H9 (cell line): ENCODE measurements around the gene IL10RA. TPM values are rescaled to one million over a fixed set of nuclear protein-coding genes. Genes with fewer than 3 reads are reported as not detected.

Experiments
- DNase-seq: peaks from one replicate; pipeline ENCODE4 v3.0.0-alpha.2; 2017
- H2AFZ ChIP-seq: one replicate; pipeline ENCODE4 v1.6.1; 2013; ENCODE audit warnings: mild to moderate bottlenecking, low read length, control low read depth, moderate library complexity
- H2AK5ac ChIP-seq: 2 replicates; pipeline ENCODE4 v1.6.1; 2013; ENCODE audit warnings: low read length, control low read depth, mixed read lengths; ENCODE audit not compliant: insufficient read length
- H2BK120ac ChIP-seq: one replicate; pipeline ENCODE4 v1.6.1; 2013; ENCODE audit warnings: low read depth, mild to moderate bottlenecking, low read length, control low read depth, inconsistent platforms; ENCODE audit not compliant: poor library complexity, severe bottlenecking
- H2BK12ac ChIP-seq: 2 replicates; pipeline ENCODE4 v1.6.1; 2013; ENCODE audit warnings: low read length, control low read depth, mixed read lengths, low read depth; ENCODE audit not compliant: insufficient read length
- H2BK15ac ChIP-seq: 2 replicates; pipeline ENCODE4 v1.6.1; 2013; ENCODE audit warnings: low read depth, low read length, control low read depth
- H2BK20ac ChIP-seq: one replicate; pipeline ENCODE4 v1.6.1; 2013; ENCODE audit warnings: low read depth, mild to moderate bottlenecking, low read length, control low read depth, inconsistent platforms; ENCODE audit not compliant: poor library complexity, severe bottlenecking
- H2BK5ac ChIP-seq: 2 replicates; pipeline ENCODE4 v1.6.1; 2013; ENCODE audit warnings: low read length, control low read depth, mixed read lengths; ENCODE audit not compliant: insufficient read length
- H3K14ac ChIP-seq: 2 replicates; pipeline ENCODE4 v1.6.1; 2013; ENCODE audit warnings: low read length, control low read depth; ENCODE audit not compliant: insufficient read depth
- H3K18ac ChIP-seq: 2 replicates; pipeline ENCODE4 v1.6.1; 2013; ENCODE audit warnings: low read depth, mild to moderate bottlenecking, mixed read lengths, low read length, control low read depth; ENCODE audit not compliant: insufficient read length
- H3K23ac ChIP-seq: 2 replicates; pipeline ENCODE4 v1.6.1; 2013; ENCODE audit warnings: low read length, control low read depth, mixed read lengths, low read depth; ENCODE audit not compliant: insufficient read length
- H3K23me2 ChIP-seq: 2 replicates; pipeline ENCODE4 v1.6.1; 2013; ENCODE audit warnings: low read depth, mild to moderate bottlenecking, mixed read lengths, low read length, control low read depth; ENCODE audit not compliant: insufficient read length, poor library complexity, severe bottlenecking
- H3K27ac ChIP-seq: 2 replicates; pipeline ENCODE4 v1.5.1; 2013; ENCODE audit warnings: low read length, control low read depth, mixed read lengths, low read depth; ENCODE audit not compliant: insufficient read length
- H3K27me3 ChIP-seq: 2 replicates; pipeline ENCODE4 v1.6.1; 2013; ENCODE audit warnings: low read length, control low read depth, inconsistent platforms; ENCODE audit not compliant: insufficient read depth
- H3K4ac ChIP-seq: 2 replicates; pipeline ENCODE4 v1.6.1; 2013; ENCODE audit warnings: low read depth, mild to moderate bottlenecking, control low read depth, inconsistent platforms, low read length, moderate library complexity
- H3K4me1 ChIP-seq: 2 replicates; pipeline ENCODE4 v1.6.1; 2013; ENCODE audit warnings: low read length, control low read depth, inconsistent platforms; ENCODE audit not compliant: insufficient read depth
- H3K4me2 ChIP-seq: 2 replicates; pipeline ENCODE4 v1.6.1; 2013; ENCODE audit warnings: low read length, control low read depth, mixed read lengths; ENCODE audit not compliant: insufficient read length, insufficient read depth
- H3K56ac ChIP-seq: 2 replicates; pipeline ENCODE4 v1.6.1; 2013; ENCODE audit warnings: low read depth, mild to moderate bottlenecking, mixed read lengths, low read length, control low read depth; ENCODE audit not compliant: insufficient read length
- H3K79me1 ChIP-seq: 2 replicates; pipeline ENCODE4 v1.6.1; 2013; ENCODE audit warnings: low read depth, mild to moderate bottlenecking, moderate library complexity, low read length, control low read depth, inconsistent platforms; ENCODE audit not compliant: insufficient read depth, poor library complexity, severe bottlenecking
- H3K79me2 ChIP-seq: 2 replicates; pipeline ENCODE4 v1.6.1; 2013; ENCODE audit warnings: low read length, control low read depth, inconsistent platforms; ENCODE audit not compliant: insufficient read depth
- H3K9ac ChIP-seq: 2 replicates; pipeline ENCODE4 v1.6.1; 2013; ENCODE audit warnings: low read length, control low read depth, mixed read lengths; ENCODE audit not compliant: insufficient read length; ENCODE audit errors: extremely low read depth
- H3K9me3 ChIP-seq: one replicate; pipeline ENCODE4 v1.6.1; 2013; ENCODE audit warnings: low read depth, low read length, inconsistent platforms; ENCODE audit not compliant: control insufficient read depth
- H3T11ph ChIP-seq: one replicate; pipeline ENCODE4 v1.6.1; 2013; ENCODE audit warnings: mild to moderate bottlenecking, low read length, control low read depth, inconsistent platforms
- H4K20me1 ChIP-seq: one replicate; pipeline ENCODE4 v1.6.1; 2013; ENCODE audit not compliant: control insufficient read depth, insufficient read length, insufficient read depth
- H4K5ac ChIP-seq: 2 replicates; pipeline ENCODE4 v1.6.1; 2013; ENCODE audit warnings: low read depth, mild to moderate bottlenecking, mixed read lengths, low read length, control low read depth; ENCODE audit not compliant: insufficient read length
- H4K8ac ChIP-seq: replicated peaks from 2 replicates; pipeline ENCODE4 v1.6.1; 2013; ENCODE audit warnings: low read length, control low read depth, mixed read lengths, low read depth; ENCODE audit not compliant: insufficient read length
- H4K91ac ChIP-seq: 2 replicates; pipeline ENCODE4 v1.6.1; 2013; ENCODE audit warnings: low read depth, mild to moderate bottlenecking, moderate library complexity, mixed read lengths, low read length, control low read depth; ENCODE audit not compliant: insufficient read length
- H3K27ac Mint-ChIP-seq, 3 experiments: 2 replicates in 2 of 3; 3 replicates in 1 of 3; pipeline ENCODE4 v1.8.0; 2020 to 2021; ENCODE audit warnings: mixed read lengths in 3 of 3, mild to moderate bottlenecking in 1 of 3, moderate library complexity in 1 of 3
- H3K27me3 Mint-ChIP-seq: 2 replicates; pipeline ENCODE4 v1.8.0; 2021; ENCODE audit warnings: low read depth, mild to moderate bottlenecking, moderate library complexity, mixed read lengths
- H3K36me3 Mint-ChIP-seq, 3 experiments: 2 replicates in 2 of 3; 3 replicates in 1 of 3; pipeline ENCODE4 v1.8.0; 2020 to 2021; ENCODE audit warnings: low read depth in 3 of 3, mixed read lengths in 3 of 3; ENCODE audit not compliant: insufficient read depth in 1 of 3
- H3K4me1 Mint-ChIP-seq, 2 experiments: 2 replicates each; pipeline ENCODE4 v1.8.0; 2020; ENCODE audit warnings: mixed read lengths in 2 of 2
- H3K4me3 Mint-ChIP-seq, 2 experiments: 2 replicates in 1 of 2; 3 replicates in 1 of 2; pipeline ENCODE4 v1.8.0; 2020 to 2021; ENCODE audit warnings: mild to moderate bottlenecking in 2 of 2, mixed read lengths in 2 of 2, moderate library complexity in 1 of 2
- H3K9me3 Mint-ChIP-seq, 2 experiments: 2 replicates in 1 of 2; 3 replicates in 1 of 2; pipeline ENCODE4 v1.8.0; 2020; ENCODE audit warnings: mild to moderate bottlenecking in 2 of 2, mixed read lengths in 2 of 2, moderate library complexity in 1 of 2
- CTCF ChIP-seq: fragments of 200-600 bp; sonication (generic); conservative IDR thresholded peaks from 3 replicates; pipeline ENCODE4 v1.8.0; 2021; ENCODE audit warnings: antibody characterized with exemption, mild to moderate bottlenecking
- WGBS: extraction: QIAGEN DNeasy Blood & Tissue Kit; methylation state at CpG from one replicate; pipeline ENCODE4 v1.1.7; 2013; ENCODE audit warnings: missing lambda C conversion rate, low lambda C conversion rate, mixed read lengths; ENCODE audit not compliant: insufficient read length; ENCODE audit errors: extremely low coverage; 5-methylcytosine and 5-hydroxymethylcytosine counted together
- total RNA-seq: library from RNA; stranded (reverse); gene quantifications from 2 replicates; pipeline ENCODE4 v1.2.1, GENCODE V29; 2021

Gene IL10RA
- total RNA-seq, 1 experiment from 2014 or later, result not detected

DNA sequence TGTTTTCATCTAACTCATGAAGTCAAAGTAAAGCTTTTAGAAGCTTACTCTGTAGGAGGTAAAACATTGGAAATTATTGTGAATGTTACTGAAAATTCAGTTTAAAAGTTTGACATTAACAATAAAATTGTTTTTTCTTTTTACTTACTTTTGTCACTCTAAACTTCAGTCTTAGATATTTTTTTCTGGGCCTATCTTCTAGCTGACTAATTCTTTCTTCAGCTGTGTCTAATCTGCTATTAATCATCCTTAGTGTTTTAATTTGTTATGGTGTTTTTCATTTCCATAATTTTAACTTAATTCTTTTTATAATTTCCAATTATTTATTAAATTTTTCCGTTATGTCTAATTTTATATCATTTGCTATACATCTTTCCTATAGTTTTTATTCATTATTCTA, 35.0 kb downstream of the IL10RA start:
- no peak overlapping the region for H2BK120ac ChIP-seq
- H3T11ph ChIP-seq, result no peak overlapping the region
- no peak overlapping the region for H3K4me2 ChIP-seq
- no peaks in the 10 kb centered on the region for H3K27me3 ChIP-seq
- no peaks in the 10 kb centered on the region for H3K23me2 ChIP-seq
- H3K4me1 ChIP-seq, result no peaks in the 10 kb centered on the region
- no peaks in the 10 kb centered on the region for H4K20me1 ChIP-seq
- no peaks in the 10 kb centered on the region for H3K79me1 ChIP-seq
- H2AK5ac ChIP-seq, result no peak overlapping the region
- WGBS, result no CpG with 5 or more reads among the region's 1 CpG
- no peak overlapping the region for H3K4ac ChIP-seq
- no peak overlapping the region for H4K91ac ChIP-seq
- Mint-ChIP-seq H3K9me3 (peaks cover 3 to 10% of the 10 kb centered on the region in 2 experiments; a peak in 3 of 5 replicates), H3K4me1 (no peaks in the 10 kb centered on the region), H3K4me3 (no peak overlapping the region), H3K36me3 (no peaks in the 10 kb centered on the region; a peak in 1 of 7 replicates), H3K27ac (no peak overlapping the region), H3K27me3 (peaks cover 22% of the 10 kb centered on the region)
- no peak overlapping the region for H4K5ac ChIP-seq
- no peak overlapping the region for H3K14ac ChIP-seq
- no peak for TF ChIP-seq CTCF
- H3K9me3 ChIP-seq, result no peaks in the 10 kb centered on the region
- H4K8ac ChIP-seq, result no peak overlapping the region
- H2BK20ac ChIP-seq, result no peak overlapping the region
- H2BK15ac ChIP-seq, result no peak overlapping the region
- no peaks in the 10 kb centered on the region for H3K79me2 ChIP-seq
- H2BK12ac ChIP-seq, result no peak overlapping the region
- no peak for DNase-seq
- H2AFZ ChIP-seq, result no peak overlapping the region
- no peak overlapping the region for H3K56ac ChIP-seq
- no peak overlapping the region for H3K18ac ChIP-seq
- H3K23ac ChIP-seq, result no peak overlapping the region
- no peak overlapping the region for H2BK5ac ChIP-seq
- H3K9ac ChIP-seq, result no peak overlapping the region
- H3K27ac ChIP-seq, result no peak overlapping the region
